Astrocyte (in vitro differentiated cells and primary cell): ENCODE results near the gene PBRM1.

Source experiments
- CTCF ChIP-seq: IDR thresholded peaks from 2 replicates; pipeline ENCODE4 v1.5.1; 2011; ENCODE audit warnings: low read depth, mild to moderate bottlenecking, inconsistent platforms, low read length, moderate library complexity; ENCODE audit not compliant: insufficient read depth
- EZH2 ChIP-seq: IDR thresholded peaks from 2 replicates; pipeline ENCODE4 v1.6.1; 2012; ENCODE audit warnings: mild to moderate bottlenecking, low read length, inconsistent platforms; ENCODE audit not compliant: insufficient read depth

GRCh38 chr3:52530918-52531826 is 154.5 kb downstream of the PBRM1 start:
- TF ChIP-seq CTCF (no peak), EZH2 (no peak)
